ENCODE data around the gene CTNNA1.
A peak's percentile ranks its signal among the peaks of the same experiment; 100 is the strongest.
"Not testable (repeated sequence)": the region's sequence is repeated elsewhere in the genome, so short reads cannot be mapped to it uniquely, and the experiment has no call there.

CTNNA1 gene

DNA sequence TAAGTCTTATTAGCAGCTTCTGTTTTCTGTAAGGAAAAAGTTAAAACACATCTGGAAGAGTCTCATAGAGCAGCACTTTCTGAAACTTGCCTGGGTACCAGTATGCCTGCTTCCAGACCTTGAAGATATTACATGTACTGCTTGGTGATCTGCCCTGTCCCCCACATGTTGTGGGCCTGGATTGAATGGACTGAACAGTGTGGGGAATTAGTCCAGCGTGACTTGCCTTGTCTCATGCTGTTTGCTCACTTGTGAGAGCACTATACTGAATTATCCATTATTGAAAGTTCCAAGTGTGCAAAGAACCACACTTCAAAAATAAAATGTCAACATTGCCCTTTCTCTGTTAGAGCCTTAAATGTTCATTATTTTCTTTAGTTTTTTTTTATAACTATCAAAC is 8.9 kb downstream of the CTNNA1 start:
- DNase-seq: no peak

GRCh38 chr5:138763037-138763778 is 10.0 kb downstream of the CTNNA1 start:
- DNase-seq: no peak

- DNase-seq: no peak
Measured at GRCh38 chr5:138770291-138770690, 17.1 kb downstream of the CTNNA1 start.

- DNase-seq: no peak
Measured at GRCh38 chr5:138770977-138771376, 17.8 kb downstream of the CTNNA1 start.

DNA sequence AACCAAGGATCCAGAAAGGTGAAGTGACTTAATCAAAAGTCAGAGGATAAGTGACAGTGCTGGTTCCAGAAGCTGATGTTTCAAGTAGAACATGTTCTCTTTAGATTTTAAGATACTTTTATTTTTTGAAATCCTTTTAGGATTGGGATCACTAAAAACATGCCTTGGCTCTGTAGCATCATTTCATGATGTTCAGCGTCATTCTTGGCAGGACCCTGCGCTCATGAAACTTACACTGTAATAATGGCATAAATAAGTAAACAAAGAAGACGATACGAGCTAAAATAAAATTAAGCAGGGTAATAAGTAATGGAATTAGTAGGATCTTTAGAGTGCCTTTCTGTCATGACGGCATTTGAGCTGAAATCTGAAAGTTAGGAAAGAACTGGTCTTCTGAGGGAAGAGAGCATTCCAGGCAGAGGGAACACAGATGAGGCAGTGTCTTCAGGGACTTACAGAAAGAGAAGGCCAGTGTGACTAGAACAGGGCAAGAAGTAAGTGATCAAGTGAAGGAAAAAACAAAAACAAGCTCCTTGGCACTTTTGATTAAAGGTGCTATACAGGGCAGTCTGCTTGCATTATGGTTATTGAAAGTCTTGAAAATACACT is 19.9 kb downstream of the CTNNA1 start:
- DNase-seq: no peak

DNA sequence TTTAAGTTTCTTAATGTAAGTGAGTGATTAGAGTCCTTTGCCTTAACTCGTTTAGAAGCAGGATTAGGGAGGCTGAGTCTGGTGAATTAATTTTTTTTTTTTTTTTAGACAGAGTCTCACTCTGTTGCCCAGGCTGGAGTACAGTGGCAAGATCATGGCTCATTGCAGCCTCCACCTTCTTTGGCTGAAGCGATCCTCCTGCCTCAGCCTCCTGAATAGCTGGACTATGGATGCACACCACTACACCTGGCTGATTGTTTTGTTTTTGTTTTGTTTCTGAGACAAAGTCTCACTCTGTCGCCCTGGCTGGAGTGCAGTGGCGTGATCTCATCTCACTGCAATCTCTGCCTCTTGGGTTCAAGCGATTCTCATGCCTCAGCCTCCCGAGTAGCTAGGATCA is 20.4 kb downstream of the CTNNA1 start:
- DNase-seq: not testable (repeated sequence)

GRCh38 chr5:138775034-138775433 is 21.8 kb downstream of the CTNNA1 start:
- DNase-seq: no peak

DNA sequence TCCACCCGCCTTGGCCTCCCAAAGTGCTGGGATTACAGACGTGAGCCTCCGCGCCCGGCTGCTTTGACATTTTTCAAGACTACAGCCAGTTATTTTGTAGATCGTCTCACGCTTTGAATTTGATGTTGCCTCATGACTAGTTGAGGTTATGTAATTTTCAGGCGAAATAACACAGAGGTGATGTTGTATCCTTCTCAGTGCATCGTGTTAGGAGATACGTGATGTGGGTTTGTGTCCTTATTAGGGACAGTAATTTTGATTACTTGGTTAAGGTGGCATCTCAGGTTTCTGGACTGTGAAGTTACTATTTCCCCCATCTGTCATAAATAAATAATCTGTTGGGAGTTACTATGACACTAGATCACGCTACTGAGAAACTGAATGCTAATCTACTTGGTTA is 25.0 kb downstream of the CTNNA1 start:
- DNase-seq: no peak

- DNase-seq: no peak
Measured at GRCh38 chr5:138783976-138784375, 30.8 kb downstream of the CTNNA1 start.

- DNase-seq: no peak
Measured at GRCh38 chr5:138784590-138784989, 31.4 kb downstream of the CTNNA1 start.

GRCh38 chr5:138789771-138790242 is 36.6 kb downstream of the CTNNA1 start:
- DNase-seq: peak; percentile 3

- no peak for DNase-seq
Measured at GRCh38 chr5:138790684-138791083, 37.5 kb downstream of the CTNNA1 start.

DNA sequence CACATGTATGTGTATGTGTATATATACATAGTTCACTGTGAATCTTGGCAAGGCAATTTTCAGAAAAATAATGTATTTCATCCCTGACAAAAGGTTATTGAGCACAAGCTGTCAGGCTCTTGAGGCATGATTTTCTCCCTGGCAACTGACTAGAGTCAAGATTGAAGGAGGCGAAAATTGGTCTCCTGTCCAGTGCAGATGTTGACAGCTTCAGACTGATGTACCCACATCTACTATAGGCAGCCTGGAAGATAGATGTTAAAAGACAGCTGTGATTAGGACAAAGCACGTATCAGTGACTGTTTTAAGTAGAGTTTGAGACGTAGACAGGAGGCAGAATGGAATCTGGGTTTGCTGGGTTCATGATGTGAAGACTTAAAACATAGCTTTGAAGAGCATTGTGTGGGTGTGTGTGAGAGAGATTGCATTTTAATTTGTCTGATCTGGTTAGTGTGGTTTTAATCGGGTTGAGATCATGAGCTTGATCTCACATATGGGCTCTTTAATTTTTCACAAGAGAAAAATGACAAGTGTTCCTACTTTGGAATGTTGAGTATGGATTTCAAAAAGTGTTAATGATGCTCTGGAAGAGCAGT is 39.1 kb downstream of the CTNNA1 start:
- DNase-seq: no peak

DNA sequence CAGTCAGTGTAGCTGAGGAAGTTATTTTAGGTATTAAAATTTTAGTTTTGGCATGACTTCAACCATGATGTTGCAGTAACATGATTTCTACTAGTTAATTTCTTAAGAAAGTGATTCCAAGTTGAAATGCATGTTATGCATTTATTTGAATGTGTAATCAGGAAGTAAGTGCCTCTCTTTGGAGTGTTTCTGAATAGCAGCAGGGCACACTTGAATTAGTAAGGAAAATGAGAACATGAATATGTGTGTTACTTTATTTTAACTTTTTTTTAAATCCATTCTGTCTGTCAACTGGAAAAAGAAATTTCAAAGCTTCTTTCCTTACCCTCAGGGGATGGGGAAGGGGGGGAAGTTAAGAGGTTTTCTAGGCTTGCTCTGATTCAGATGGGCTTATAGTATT is 40.4 kb downstream of the CTNNA1 start:
- DNase-seq: no peak

- no peak for DNase-seq
Measured at GRCh38 chr5:138803285-138803684, 50.1 kb downstream of the CTNNA1 start.

- DNase-seq: no peak
Measured at GRCh38 chr5:138803935-138804334, 50.7 kb downstream of the CTNNA1 start.

DNA sequence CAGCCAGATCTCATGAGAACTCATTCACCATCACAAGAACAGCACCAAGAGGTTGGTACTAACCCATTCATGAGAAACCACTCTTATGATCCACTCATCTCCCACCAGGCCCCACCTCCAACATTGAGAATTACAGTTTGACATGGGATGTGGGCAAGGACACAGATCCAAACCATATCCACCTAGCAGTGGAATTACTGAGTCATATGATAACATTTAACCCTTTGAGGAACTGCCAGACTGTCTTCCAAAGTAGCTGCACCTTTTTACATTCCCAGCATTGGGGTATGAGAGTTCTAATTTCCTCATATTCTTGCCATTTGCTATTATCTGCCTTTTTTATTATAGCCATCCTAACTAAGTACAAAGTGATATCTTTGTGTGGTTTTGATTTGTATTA is 51.9 kb downstream of the CTNNA1 start:
- no peak for DNase-seq

- no peak for DNase-seq
Measured at GRCh38 chr5:138807182-138807581, 54.0 kb downstream of the CTNNA1 start.

DNA sequence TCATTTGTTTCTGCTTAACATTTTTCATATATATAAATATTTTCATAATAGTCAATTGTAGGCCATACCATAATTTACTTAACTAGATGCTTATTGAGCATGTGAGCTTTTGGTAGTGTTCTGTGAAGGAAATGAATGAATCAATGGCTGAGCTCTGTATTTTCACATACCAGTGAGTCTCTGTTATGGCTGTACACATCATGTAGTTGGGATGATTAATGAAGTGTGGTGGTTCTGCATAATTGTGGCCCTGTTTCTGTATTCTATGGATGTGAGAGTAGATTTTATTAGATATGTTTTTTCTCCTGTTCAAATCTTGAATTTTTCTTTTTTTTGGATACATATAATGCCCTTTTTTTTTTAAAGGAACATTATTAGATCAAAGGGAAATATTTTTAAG is 56.2 kb downstream of the CTNNA1 start:
- DNase-seq: no peak

GRCh38 chr5:138810861-138811260 is 57.6 kb downstream of the CTNNA1 start:
- DNase-seq: not testable (repeated sequence)

DNA sequence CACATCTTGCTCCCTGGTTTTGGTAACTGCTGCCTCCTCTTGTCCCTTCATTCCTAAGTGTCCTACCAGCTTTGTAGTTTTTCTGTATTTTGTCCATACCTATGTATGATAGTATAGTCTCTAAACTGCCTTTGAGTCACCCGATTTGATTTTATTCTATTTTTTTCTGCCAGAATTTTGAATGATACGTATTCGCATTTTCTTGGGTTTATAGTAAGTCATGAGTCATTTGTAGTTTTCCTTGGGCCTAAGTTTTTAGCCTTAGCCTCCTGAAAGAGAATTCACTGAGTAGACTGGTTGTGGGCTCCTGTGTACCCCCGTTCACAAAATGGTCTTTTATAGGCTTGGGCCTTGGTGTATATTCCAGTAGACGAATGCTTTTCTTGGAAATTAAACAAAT is 62.3 kb downstream of the CTNNA1 start:
- no peak for DNase-seq

- no peak for DNase-seq
Measured at GRCh38 chr5:138817241-138817640, 64.0 kb downstream of the CTNNA1 start.

- no peak for DNase-seq
Measured at GRCh38 chr5:138819081-138819480, 65.9 kb downstream of the CTNNA1 start.

GRCh38 chr5:138820695-138821094 is 67.5 kb downstream of the CTNNA1 start:
- DNase-seq: no peak
